H4 (cell line): ENCODE results near the gene SRGAP3. TPM values are rescaled to one million over a fixed set of nuclear protein-coding genes. Genes with fewer than 3 reads are reported as not detected.

Experiments
- DNase-seq: peaks from one replicate; pipeline ENCODE4 v3.0.0-alpha.2; 2015; ENCODE audit warnings: low spot score
- total RNA-seq: library from RNA; depleted of rRNA; stranded (reverse); fragments of >200 nt; shearing (Covaris generic); gene quantifications from 2 replicates; pipeline ENCODE4 v1.2.3, GENCODE V29; 2014

Gene SRGAP3
- total RNA-seq, 1 experiment from 2014 or later: 1.8 TPM

- no peak for DNase-seq
Measured at GRCh38 chr3:9201955-9202354, 47.5 kb downstream of the SRGAP3 start.

GRCh38 chr3:9201266-9201665 is 48.2 kb downstream of the SRGAP3 start:
- DNase-seq: no peak

GRCh38 chr3:9199775-9200174 is 49.7 kb downstream of the SRGAP3 start:
- no peak for DNase-seq

- DNase-seq: no peak
Measured at GRCh38 chr3:9198899-9199335, 50.5 kb downstream of the SRGAP3 start.

- DNase-seq: no peak
Measured at GRCh38 chr3:9198261-9198660, 51.2 kb downstream of the SRGAP3 start.

- no peak for DNase-seq
Measured at GRCh38 chr3:9196020-9196419, 53.4 kb downstream of the SRGAP3 start.

GRCh38 chr3:9195390-9195789 is 54.1 kb downstream of the SRGAP3 start:
- DNase-seq: no peak

- DNase-seq: no peak
Measured at GRCh38 chr3:9194509-9195184, 54.8 kb downstream of the SRGAP3 start.

- DNase-seq: no peak
Measured at GRCh38 chr3:9193633-9194195, 55.7 kb downstream of the SRGAP3 start.

GRCh38 chr3:9193211-9193610 is 56.2 kb downstream of the SRGAP3 start:
- no peak for DNase-seq

- DNase-seq: no peak
Measured at GRCh38 chr3:9192248-9193025, 57.0 kb downstream of the SRGAP3 start.

- no peak for DNase-seq
Measured at GRCh38 chr3:9190276-9190675, 59.2 kb downstream of the SRGAP3 start.

GRCh38 chr3:9188583-9188982 is 60.9 kb downstream of the SRGAP3 start:
- no peak for DNase-seq

GRCh38 chr3:9185701-9186100 is 63.7 kb downstream of the SRGAP3 start:
- no peak for DNase-seq

GRCh38 chr3:9185046-9185445 is 64.4 kb downstream of the SRGAP3 start:
- DNase-seq: no peak

GRCh38 chr3:9184461-9184835 is 65.0 kb downstream of the SRGAP3 start:
- no peak for DNase-seq

GRCh38 chr3:9183811-9184460 is 65.5 kb downstream of the SRGAP3 start:
- no peak for DNase-seq

GRCh38 chr3:9183011-9183410 is 66.4 kb downstream of the SRGAP3 start:
- no peak for DNase-seq

- no peak for DNase-seq
Measured at GRCh38 chr3:9180764-9181117, 68.7 kb downstream of the SRGAP3 start.

GRCh38 chr3:9179826-9180763 is 69.4 kb downstream of the SRGAP3 start:
- no peak for DNase-seq

- no peak for DNase-seq
Measured at GRCh38 chr3:9178697-9179096, 70.7 kb downstream of the SRGAP3 start.
